OCI-LY7 (cell line): ENCODE results near the gene FBXO9.

ENCODE experiments used
- CTCF ChIP-seq: fragments of 200-600 bp; sonication (generic); conservative IDR thresholded peaks from 2 replicates; pipeline ENCODE4 v1.5.1; 2014; ENCODE audit warnings: mild to moderate bottlenecking, antibody characterized with exemption, low read length, moderate library complexity, mixed read lengths
- EZH2phosphoT487 ChIP-seq: fragments of 200-600 bp; sonication (generic); IDR thresholded peaks from 2 replicates; pipeline ENCODE4 v1.6.1; 2018; ENCODE audit warnings: low read depth, borderline replicate concordance, mild to moderate bottlenecking, mixed run types, antibody characterized with exemption, low read length, moderate library complexity, mixed read lengths

GRCh38 chr6:53056273-53056672 lies 8.9 kb upstream of the FBXO9 start:
- TF ChIP-seq CTCF (no peak), EZH2phosphoT487 (no peak)
